ENCODE measurements around the gene SEMA5A.

Gene SEMA5A

DNA sequence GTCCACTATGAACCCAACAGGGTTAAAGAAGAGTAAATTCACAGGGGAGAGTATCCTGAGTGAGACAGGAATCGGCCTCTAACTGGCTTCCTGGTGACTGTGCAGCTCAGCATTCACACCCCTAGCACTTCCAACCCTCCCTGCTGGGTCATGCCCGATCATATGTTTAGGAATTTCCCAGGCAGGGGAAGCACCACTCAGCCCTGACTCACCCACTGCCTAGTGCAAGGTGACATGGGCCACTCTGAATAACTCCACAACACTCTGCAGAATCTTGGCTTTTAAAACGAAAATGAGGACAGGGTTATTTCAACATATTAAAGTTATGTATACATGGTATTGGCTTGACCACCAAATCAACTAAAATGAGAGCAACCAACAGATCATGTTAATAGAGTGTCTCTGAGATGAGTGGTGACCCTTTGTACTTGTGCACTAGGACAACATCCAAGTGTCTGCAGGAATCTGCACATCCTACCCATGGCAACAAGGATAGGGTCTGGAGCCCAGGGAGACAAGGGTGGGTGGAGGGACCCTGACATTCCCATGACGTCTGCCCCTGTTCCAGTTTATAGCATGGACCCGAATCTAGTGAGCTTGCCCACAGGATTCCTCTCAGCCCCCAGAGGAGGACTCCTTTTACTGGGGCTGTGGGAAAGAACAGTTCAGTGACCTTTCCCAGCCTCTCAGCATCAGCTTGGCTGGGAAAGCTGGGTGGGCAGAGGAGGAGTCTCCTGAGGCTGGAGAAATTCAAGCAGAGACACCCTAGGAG lies 485.8 kb downstream of the SEMA5A start:
- DNase-seq (ENCODE audit: low read depth in 2 of 2): no peak

DNA sequence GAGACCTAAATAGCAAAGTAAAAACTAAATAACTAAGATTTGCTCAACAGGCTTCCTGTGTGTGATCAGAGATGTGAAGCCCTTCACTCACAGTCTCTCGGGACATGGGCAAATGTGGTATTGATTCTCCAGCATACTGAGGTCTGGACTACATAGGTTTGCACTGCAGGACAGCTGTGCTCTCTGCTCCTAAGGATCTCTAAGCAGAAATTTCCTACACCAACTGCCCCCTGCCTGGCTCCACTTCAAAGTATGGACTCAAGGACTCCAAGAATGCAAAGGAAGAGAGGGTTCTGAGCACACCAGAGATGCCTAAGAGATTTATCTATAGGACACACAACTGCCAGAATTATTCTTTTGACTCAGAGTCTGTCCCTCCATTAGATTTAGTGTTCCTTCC lies 487.2 kb downstream of the SEMA5A start:
- DNase-seq (ENCODE audit: low read depth in 2 of 2): no peak

DNA sequence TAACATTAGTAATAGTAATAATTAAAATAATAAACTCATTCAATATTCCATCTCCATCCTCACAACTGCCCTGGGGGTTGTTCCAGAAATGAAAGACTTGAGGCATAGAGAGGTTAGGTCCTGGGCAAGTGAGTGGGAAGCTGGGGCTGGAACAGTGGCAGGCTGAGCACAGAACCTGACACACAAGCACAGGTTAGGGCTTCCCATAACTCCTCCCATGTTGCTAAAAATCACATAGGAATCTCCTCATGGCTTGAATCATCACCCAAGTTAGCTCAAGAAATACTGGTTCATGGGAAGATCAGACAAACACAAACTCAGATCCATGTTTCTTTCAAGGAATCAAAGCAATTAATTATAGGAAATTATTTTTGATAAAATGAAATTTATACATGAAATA lies 487.7 kb downstream of the SEMA5A start:
- no peak for DNase-seq (ENCODE audit: low read depth in 2 of 2)

DNA sequence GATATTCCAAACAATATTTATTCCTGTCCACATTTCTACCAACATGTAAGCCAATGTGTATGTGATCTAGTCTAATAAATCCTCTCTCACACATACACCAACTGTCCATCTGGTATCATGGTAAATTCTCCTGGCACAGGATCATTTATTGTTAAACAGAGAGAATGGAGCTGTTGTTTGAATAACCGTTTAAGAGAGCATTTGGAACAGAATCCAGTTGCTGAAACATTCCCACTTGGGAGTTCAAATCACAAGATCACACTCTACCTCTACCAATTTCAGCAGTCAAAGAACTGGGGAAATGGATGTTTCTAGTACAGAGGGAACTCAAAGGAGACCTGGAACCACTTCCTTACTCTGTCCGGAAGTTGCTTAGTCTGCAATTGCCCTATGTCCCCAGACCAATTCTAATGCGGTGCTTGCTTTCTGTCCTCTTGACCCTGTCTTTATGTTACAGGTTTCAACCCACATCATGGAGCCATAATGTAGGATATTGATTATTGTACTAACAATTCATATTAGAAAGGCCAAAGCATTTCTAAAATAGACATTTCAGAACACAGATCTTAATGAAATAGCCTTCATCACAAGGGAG lies 488.4 kb downstream of the SEMA5A start:
- no peak for DNase-seq (ENCODE audit: low read depth in 2 of 2)

DNA sequence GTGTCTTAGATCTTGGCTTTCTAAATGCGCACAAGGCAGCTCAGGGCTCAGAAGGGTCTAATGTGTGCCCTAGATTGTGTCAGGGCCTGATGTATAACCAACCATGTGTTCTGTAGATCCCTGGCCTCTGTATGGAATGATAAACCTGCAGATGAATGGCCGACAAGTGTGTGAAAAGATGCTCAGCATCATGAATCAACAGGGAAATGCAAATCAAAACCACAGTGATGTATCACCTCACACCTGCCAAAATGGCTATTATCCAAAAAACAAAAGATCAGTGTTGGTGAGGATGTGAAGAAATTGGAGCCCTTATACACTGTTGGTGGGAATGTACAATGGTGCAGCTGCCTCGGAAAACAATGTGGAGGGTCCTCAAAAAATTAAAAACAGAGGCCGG lies 489.8 kb downstream of the SEMA5A start:
- DNase-seq (ENCODE audit: low read depth in 2 of 2): no peak

DNA sequence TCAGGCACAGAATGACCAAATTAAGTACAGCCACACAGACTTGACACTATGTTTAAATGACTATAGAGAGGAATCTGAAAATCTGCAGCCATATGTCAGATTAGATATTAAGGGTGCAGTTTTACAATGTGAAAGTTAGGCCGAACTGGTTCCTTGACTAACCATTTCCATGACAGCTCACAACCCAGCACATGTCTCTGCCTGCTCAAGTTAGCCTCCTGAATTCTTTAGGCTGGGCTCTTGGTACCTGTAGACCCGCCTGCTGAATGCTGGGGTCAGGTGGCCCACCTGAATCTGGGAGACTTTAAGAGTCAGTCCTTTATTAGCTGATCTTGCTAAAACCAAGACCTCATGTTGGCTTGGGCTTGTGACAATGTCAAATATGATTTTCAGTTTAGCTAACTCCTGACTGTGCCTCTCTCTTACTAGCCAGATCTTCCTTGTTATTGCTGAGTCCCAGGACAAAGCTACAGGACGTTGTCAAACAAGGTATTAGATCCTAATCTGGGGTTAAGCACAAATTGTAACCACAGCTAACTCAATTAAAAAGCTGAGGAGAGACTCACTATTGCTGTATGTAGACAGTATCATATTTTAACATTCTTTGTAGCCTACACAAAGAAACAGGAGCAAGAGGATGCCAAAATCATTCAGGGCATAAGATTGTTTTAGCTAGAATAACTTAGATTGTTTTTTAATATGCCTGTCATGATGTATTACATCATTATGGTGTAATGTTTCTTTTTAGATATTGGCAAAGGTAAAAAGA lies 490.9 kb downstream of the SEMA5A start:
- DNase-seq (ENCODE audit: low read depth in 2 of 2): no peak

DNA sequence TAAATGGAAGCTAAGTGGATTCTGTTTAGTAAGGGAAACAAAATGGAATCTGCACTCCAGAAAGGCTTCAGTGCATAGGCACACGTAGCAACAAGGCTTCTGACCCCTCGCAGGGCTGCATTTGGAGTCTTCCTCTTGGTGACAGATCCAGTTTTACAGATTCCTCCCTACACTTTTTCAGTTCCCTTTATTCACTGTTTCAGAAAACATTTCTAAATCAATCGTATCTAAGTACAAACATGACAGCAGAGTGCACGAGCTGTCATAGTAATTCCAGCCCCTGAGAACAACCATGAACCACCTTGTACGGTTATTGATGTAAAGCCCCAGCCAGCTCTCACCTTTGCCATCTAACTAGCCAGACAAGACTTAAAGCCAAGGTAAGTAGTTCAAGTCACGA lies 491.6 kb downstream of the SEMA5A start:
- no peak for DNase-seq (ENCODE audit: low read depth in 2 of 2)

DNA sequence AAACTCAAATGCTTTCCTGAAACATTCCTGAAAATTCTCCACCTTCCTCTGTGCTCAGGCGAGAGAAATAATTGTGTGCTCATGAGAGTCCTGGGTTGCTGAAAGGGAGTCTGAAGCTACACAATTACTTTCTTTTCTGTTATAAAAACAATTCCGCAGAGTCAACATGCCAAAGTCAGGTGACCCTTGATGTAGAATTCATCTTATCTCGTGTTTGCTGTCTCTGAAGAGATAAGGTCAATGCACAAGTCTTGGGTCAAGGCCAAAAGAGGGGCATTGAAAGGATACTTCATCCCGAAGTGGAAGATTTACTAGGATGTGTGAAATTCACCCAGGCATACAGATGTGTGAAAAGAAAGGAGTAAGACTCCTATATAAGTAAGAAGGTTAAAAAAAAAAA lies 493.5 kb downstream of the SEMA5A start:
- no peak for DNase-seq (ENCODE audit: low read depth in 2 of 2)

DNA sequence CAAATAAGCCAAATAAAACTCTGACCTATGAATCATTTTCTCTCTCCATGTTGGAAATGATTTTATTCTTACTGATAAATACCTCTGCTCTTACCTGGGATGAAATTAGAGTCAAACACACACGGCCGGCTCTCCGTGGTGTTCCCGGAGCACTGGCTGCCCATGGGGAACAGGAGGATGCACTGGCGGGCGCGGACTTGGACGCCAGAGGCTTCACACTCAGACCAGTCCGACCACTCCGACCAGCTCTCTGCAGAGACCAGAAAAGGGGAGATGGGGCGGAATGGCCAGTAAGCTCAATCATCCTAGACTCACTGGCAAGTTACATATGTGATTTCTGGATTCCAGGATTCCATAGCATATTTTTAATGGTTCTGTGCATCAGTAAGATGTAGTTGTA lies 494.1 kb downstream of the SEMA5A start:
- no peak for DNase-seq (ENCODE audit: low read depth in 2 of 2)

DNA sequence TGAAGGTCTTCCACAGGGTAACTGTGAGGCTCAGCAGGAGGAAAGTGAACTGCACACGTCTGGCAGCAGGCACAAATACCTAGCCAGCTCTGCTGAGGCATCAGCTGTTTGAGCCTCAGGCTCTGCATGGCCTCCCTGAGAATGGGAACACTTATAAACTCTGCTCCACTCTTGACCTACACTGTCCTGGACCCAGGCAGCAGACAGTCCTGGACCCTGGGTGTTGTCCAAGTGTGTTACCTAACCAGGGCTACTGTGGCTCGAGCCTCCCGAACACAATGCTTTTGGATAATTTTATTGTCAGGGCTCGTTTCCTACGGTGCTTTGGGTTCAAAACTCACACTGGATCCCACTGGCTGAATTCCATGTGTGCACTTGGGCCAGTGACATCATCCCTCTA lies 497.9 kb downstream of the SEMA5A start:
- DNase-seq (ENCODE audit: low read depth in 2 of 2): no peak

DNA sequence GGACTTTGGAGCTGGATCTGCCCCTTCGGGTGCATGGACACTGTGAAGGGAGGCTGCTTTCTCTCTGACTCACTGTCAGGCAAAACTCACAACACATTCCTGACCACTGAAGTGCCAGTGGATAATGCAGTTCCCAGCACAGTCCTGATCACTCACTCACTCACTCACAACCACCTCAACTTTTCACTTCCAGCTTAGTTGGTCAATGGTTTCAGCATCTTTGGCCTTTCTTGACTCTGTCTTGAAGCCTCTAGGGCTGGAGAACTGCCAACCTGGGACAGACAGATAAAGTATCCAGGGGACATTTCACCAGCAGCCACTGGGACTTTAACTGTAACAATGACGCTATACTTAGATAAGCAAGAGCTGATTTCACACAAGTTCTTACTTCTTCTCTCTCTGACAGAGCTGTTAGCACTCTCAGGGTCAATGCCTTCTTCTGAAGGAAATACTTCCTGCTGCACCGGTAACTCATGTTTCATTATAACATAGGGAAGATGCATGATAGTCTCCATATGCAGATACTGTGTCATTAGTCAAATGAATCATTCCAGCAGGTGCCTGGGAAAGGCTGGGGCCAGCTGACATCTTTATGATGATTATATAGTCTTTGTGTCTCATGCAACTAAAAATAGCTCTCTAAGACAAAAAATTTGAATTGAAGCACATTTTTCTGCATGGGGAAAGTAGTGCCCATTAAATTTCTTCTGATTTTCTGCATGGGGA lies 499.0 kb downstream of the SEMA5A start:
- DNase-seq (ENCODE audit: low read depth in 2 of 2): no peak

DNA sequence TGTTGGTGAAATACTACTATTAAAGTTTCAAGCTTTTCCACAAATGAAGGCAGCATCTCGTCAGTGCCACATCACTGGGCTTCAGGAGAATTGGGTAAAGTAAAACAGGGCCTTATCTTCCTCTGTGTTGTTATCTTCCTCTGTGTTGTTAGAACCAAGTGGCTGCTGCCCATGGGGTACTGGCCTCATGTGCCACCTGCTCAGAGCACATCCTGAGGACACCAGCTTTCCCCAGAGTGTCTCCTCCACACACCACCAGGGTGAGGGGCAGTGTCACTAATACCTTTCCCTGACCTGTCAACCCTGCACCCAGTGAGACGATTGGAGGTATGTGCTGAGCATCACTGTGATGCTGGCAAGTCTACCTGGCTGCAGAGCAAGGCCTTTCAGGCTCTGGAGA lies 499.9 kb downstream of the SEMA5A start:
- DNase-seq (ENCODE audit: low read depth in 2 of 2): no peak

DNA sequence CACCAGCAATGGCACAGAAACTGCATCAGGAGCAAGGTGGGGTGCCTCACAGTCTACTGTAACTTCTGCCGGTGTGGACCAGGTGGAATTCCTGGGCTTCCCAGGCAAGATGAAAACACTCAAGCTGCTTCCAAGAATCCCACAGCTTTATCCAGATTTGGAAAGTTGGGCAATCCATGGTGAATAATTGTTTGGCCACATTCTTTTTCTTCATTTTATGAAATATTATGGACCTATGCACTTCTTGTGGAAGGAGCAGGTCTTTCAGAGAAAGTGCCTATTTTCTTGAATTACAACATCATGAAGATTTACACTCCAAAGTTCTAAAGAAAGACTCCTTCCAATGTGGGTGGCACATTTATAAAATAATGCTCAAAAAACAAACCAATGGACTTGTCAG lies 503.6 kb downstream of the SEMA5A start:
- DNase-seq (ENCODE audit: low read depth in 2 of 2): no peak

DNA sequence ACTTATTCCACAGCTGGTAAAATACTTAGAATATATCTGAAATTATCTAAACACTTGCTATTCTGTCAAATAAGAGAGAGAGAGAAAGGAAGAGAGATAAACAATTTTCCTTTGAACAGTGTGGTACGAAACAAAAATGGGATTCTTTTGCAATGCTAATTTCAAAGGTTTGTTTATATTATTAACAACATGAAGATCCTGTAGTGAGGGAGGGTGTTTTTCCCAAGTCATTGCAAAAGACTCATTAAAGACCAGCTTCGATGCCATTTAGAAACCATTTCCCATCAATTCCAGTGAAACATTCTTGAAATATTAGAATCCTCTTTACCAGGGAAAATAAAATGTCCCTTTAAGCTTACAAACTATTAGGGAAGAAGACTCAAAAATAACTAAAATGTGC lies 505.4 kb downstream of the SEMA5A start:
- no peak for DNase-seq (ENCODE audit: low read depth in 2 of 2)

DNA sequence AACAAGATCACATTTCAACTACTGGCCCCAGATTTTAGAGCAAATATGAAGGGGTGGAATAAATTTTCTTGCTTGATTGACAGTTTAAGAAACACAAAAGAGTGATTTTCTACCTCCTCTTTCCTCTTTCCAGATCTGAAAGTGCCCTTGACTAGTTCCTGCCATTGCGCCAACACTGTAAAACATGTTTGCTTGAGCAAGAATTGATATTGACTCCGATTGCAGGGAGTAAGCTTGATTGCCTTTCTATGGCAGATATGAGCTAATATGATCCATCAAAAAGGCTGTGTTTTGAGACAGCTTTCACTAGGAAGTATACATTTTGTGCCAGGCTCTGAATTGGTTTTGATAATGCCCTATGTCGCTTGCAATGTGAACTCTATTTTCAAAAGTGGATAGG lies 508.8 kb downstream of the SEMA5A start:
- no peak for DNase-seq (ENCODE audit: low read depth in 2 of 2)

DNA sequence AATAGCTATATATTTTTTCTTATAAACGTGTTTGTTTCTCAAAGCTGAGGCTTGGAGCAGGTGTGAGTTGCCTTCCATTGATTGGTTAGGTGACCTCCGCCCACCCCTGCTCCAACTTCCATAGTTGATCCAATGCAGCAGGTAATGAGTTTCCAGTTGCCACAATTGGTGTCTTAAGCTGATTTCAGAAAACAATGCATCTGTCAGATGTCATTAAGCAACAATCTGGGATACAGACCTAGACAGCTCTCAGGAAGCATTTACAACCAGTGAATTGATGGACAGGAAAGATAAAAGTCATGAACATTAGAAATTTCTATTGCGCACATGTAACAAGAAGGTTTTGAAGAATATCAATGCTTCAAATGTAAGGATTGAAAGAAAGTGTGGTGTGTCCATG lies 510.5 kb downstream of the SEMA5A start:
- DNase-seq (ENCODE audit: low read depth in 2 of 2): no peak

DNA sequence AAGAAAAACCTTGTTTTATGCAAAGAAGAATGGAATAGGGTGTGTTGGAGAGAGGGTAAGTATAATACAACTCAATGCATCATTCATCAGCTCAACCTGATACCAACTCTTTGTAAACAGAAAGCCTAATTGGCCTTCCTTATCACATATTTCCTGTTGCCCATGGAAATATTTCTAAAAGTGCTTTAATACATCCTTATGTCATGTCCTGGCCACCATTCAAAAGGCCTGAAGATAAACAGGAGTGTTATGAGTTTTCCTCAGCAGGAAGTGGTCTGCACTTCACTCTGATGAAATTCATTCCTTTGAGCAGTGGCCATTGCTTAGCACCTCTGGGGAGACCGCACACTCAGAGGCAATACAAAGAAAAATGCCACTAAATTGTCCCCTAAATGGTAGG lies 511.2 kb downstream of the SEMA5A start:
- no peak for DNase-seq (ENCODE audit: low read depth in 2 of 2)

DNA sequence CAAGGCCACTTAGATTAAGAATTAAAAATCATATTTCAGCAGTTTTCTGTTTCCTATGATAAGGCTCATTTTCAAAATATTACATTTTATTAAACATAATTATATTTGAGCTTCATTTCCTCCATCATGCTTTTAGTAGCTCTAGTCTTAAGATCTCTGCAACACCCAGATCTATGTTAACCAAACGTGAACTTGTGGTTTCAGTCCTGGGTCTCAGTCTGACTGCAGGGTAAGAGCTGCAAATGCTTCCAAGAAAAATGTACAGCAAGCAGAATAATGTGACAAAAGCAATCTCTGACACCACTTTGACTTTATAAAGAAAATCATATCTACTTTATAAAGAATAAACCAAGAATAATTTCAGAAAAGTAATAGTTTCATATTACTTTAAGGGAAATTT lies 512.4 kb downstream of the SEMA5A start:
- DNase-seq (ENCODE audit: low read depth in 2 of 2): no peak

DNA sequence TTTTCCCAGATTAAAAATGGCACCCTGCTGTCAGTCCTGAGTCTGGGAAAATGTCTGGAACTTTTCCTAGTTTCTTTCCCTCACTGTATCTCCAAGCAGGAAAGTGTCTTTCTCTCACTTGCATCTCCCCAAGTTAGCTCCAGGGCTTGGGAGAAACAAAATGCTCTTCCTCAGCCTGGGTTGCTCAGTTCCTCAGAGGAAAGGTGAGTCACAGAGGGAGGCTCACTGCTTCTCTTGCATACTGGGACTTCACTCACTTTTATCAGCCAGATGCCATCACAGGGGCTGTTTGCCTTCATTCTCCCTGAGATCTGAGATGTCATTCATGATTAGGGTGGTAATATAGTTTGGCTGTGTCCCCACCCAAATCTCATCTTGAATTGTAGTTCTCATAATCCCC lies 519.9 kb downstream of the SEMA5A start:
- no peak for DNase-seq (ENCODE audit: low read depth in 2 of 2)

DNA sequence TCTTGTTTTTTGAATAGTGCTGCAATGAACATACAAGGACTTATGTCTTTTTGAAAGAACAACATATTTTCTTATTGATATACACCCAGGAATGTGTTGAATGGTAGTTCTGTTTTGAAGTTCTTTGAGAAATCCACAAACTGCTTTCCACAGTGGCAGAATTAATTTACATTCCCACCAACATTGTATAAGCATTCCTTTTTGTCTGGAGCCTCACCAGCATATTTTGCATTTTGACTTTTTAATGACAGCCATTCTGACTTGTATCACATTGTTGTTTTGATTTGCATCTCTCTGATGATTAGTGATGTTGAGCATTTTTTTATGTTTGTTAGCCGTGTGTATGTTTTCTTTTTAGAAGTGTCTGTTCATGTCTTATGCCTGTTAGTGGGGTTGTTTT lies 524.9 kb downstream of the SEMA5A start:
- no peak for DNase-seq (ENCODE audit: low read depth in 2 of 2)

DNA sequence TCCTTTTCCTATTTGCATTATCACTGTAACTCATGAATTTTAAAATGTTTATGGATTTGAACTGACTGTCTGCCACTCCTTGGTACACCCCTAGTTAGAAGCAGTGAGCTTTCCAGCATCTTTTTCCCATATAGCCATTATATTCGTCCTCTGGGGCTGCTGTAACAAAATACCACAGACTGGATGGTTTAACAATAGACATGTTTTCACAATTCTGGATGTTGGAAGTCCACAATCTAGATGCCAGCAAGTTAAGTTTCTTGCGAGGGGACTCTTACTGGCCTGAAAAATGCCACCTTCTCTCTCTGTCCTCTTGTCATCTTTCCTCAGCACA lies 530.0 kb downstream of the SEMA5A start:
- no peak for DNase-seq (ENCODE audit: low read depth in 2 of 2)

DNA sequence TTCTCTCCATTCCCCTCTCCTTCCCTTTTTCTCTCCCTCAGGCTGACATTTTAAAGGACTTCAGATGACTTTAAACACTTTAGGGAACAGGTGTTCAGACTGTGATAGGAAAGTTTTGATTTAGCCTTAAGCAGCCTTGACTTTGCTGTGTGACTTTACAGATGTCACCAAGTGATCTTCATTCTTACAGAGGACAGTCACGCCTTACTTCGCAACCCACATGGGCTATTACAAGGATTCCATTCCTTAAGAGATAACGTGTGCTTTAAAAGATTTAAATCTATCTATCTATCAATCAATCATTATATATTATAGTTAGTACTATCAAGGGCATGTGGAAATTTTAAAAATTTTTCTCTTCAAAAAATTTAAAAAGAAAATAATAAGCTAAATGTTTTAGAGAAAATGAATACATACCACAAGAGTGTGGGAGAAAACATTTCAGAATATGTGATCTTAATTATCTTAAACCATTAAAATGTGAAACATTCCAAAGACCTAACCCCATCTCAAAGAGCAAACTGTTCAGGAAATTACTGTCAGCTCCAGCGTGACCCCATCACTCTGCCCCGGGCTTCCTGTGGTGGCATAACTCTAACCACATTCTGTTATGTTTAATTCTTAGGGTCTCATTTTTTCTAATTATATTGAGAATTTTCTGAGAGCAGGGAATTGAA lies 530.5 kb downstream of the SEMA5A start:
- no peak for DNase-seq (ENCODE audit: low read depth in 2 of 2)
